Trophoblast cell (in vitro differentiated cells and primary cell): ENCODE measurements around the gene XPR1.

Experiments used
- DNase-seq, 2 donors: peaks; one replicate each; pipeline ENCODE4 v3.0.0-alpha.2; 2016
- H2AFZ ChIP-seq: 2 replicates; pipeline ENCODE4 v1.6.1; 2013; ENCODE audit warnings: low read length, moderate library complexity, mild to moderate bottlenecking; ENCODE audit not compliant: insufficient read depth, poor library complexity
- H2AK5ac ChIP-seq: 2 replicates; pipeline ENCODE4 v1.6.1; 2013; ENCODE audit warnings: mild to moderate bottlenecking, low read length
- H2BK120ac ChIP-seq: 2 replicates; pipeline ENCODE4 v1.6.1; 2013; ENCODE audit warnings: low read length, mild to moderate bottlenecking, moderate library complexity; ENCODE audit not compliant: insufficient read depth, poor library complexity
- H2BK12ac ChIP-seq: 2 replicates; pipeline ENCODE4 v1.6.1; 2013; ENCODE audit warnings: mild to moderate bottlenecking, low read length, moderate library complexity
- H2BK5ac ChIP-seq: 2 replicates; pipeline ENCODE4 v1.6.1; 2013; ENCODE audit warnings: low read length, low read depth, moderate library complexity, mild to moderate bottlenecking; ENCODE audit not compliant: poor library complexity
- H3K14ac ChIP-seq: 2 replicates; pipeline ENCODE4 v1.6.1; 2013; ENCODE audit warnings: mild to moderate bottlenecking, low read length
- H3K18ac ChIP-seq: 2 replicates; pipeline ENCODE4 v1.6.1; 2013; ENCODE audit warnings: mild to moderate bottlenecking, low read length
- H3K23ac ChIP-seq: 2 replicates; pipeline ENCODE4 v1.6.1; 2013; ENCODE audit warnings: low read length
- H3K27ac ChIP-seq: 2 replicates; pipeline ENCODE4 v1.5.1; 2013; ENCODE audit warnings: low read depth, mild to moderate bottlenecking, inconsistent platforms, low read length, moderate library complexity
- H3K27me3 ChIP-seq: 2 replicates; pipeline ENCODE4 v1.6.1; 2013; ENCODE audit warnings: inconsistent platforms, mild to moderate bottlenecking, low read length, moderate library complexity; ENCODE audit not compliant: insufficient read depth
- H3K36me3 ChIP-seq, 2 experiments: 1 replicate in 1 of 2; 2 replicates in 1 of 2; pipeline ENCODE4 v1.6.1; 2013; ENCODE audit warnings: low read length in 2 of 2, mild to moderate bottlenecking in 2 of 2, moderate library complexity in 1 of 2; ENCODE audit not compliant: insufficient read depth in 2 of 2, control insufficient read depth in 1 of 2
- H3K4ac ChIP-seq: 2 replicates; pipeline ENCODE4 v1.6.1; 2013; ENCODE audit warnings: low read depth, mild to moderate bottlenecking, low read length, moderate library complexity
- H3K4me1 ChIP-seq, 2 experiments: 1 replicate in 1 of 2; 2 replicates in 1 of 2; pipeline ENCODE4 v1.6.1; 2013; ENCODE audit warnings: low read length in 2 of 2, mild to moderate bottlenecking in 2 of 2, moderate library complexity in 1 of 2; ENCODE audit not compliant: insufficient read depth in 2 of 2, control insufficient read depth in 1 of 2
- H3K4me2 ChIP-seq: 2 replicates; pipeline ENCODE4 v1.6.1; 2013; ENCODE audit warnings: inconsistent platforms, mild to moderate bottlenecking, low read length, moderate library complexity
- H3K4me3 ChIP-seq: 2 replicates; pipeline ENCODE4 v1.5.1; 2013; ENCODE audit warnings: mild to moderate bottlenecking, low read depth, low read length, inconsistent platforms
- H3K79me1 ChIP-seq: one replicate; pipeline ENCODE4 v1.6.1; 2013; ENCODE audit warnings: low read length
- H3K79me2 ChIP-seq: 2 replicates; pipeline ENCODE4 v1.6.1; 2013; ENCODE audit warnings: low read length, mild to moderate bottlenecking; ENCODE audit not compliant: control insufficient read depth, insufficient read depth, poor library complexity
- H3K9ac ChIP-seq: 2 replicates; pipeline ENCODE4 v1.6.1; 2013; ENCODE audit warnings: mild to moderate bottlenecking, low read length
- H3K9me3 ChIP-seq: 2 replicates; pipeline ENCODE4 v1.6.1; 2013; ENCODE audit warnings: low read depth, mild to moderate bottlenecking, control low read depth, inconsistent platforms, low read length; ENCODE audit not compliant: insufficient read depth
- H4K12ac ChIP-seq: 2 replicates; pipeline ENCODE4 v1.6.1; 2013; ENCODE audit warnings: low read depth, mild to moderate bottlenecking, low read length, moderate library complexity
- H4K8ac ChIP-seq: 2 replicates; pipeline ENCODE4 v1.6.1; 2013; ENCODE audit warnings: low read depth, mild to moderate bottlenecking, low read length, moderate library complexity
- H4K91ac ChIP-seq: one replicate; pipeline ENCODE4 v1.6.1; 2013; ENCODE audit warnings: low read depth, mild to moderate bottlenecking, low read length, moderate library complexity
- WGBS: extraction: QIAGEN DNeasy Blood & Tissue Kit; methylation state at CpG from one replicate; pipeline ENCODE4 v1.1.7; 2013; ENCODE audit warnings: missing lambda C conversion rate; ENCODE audit not compliant: insufficient read length, insufficient coverage; ENCODE audit errors: extremely low coverage; 5-methylcytosine and 5-hydroxymethylcytosine counted together

Gene XPR1

DNA sequence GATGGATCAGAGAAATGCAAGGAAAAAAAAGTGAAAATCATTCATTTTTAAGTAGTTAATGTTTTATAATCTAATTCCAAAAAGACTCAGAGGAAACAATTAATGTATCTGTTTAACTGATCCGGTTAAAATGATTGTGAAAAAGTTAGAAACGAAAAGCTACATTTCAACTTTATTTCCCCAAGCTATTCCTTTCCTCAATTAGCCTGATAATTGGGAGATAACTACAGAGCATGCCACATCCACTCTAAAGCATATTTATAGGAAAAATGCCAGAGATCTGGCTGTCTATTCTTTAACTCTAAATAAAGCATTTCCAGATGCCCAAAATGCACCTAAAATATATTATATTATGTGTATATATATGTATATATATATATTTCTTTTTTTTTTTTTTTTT is 35.9 kb upstream of the XPR1 start:
- no peak overlapping the region for H2BK12ac ChIP-seq
- no peak overlapping the region for H3K4me3 ChIP-seq
- H3K27me3 ChIP-seq = no peaks in the 10 kb centered on the region
- H3K9me3 ChIP-seq = no peaks in the 10 kb centered on the region
- no CpG with 5 or more reads among the region's 2 CpGs for WGBS
- no peak overlapping the region for H3K4me2 ChIP-seq
- no peak overlapping the region for H4K12ac ChIP-seq
- H3K18ac ChIP-seq = no peak overlapping the region
- H3K36me3 ChIP-seq = no peaks in the 10 kb centered on the region
- no peak overlapping the region for H2AFZ ChIP-seq
- no peak overlapping the region for H2BK120ac ChIP-seq
- no peaks in the 10 kb centered on the region for H3K79me1 ChIP-seq
- no peak overlapping the region for H2BK5ac ChIP-seq
- no peak overlapping the region for H2AK5ac ChIP-seq
- H3K14ac ChIP-seq = no peak overlapping the region
- H3K23ac ChIP-seq = no peak overlapping the region
- no peak overlapping the region for H3K27ac ChIP-seq
- H3K4ac ChIP-seq = no peak overlapping the region
- H4K8ac ChIP-seq = no peak overlapping the region
- H4K91ac ChIP-seq = no peak overlapping the region
- no peak for DNase-seq
- H3K4me1 ChIP-seq = no peaks in the 10 kb centered on the region
- H3K9ac ChIP-seq = no peak overlapping the region
- no peaks in the 10 kb centered on the region for H3K79me2 ChIP-seq

DNA sequence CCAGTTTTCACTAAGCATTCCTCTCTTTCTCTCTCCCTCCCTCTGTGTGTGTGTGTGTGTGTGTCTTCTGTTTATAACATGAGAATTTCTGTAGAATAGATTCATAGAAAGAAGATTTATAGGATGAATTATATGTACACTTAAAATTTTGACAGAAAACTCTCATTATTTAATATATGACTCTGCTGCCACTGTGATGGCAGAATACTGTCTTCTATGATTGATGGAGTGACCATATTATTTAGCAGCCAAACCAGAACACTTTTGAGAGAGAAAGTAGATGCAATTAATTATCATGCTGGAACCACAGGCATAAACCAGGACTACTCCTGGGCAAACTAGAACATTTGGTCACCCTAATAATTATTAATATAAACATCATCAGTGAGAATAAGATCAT is 34.3 kb upstream of the XPR1 start:
- Histone ChIP-seq H3K14ac (no peak overlapping the region), H4K8ac (no peak overlapping the region), H3K27ac (no peak overlapping the region), H3K4me1 (no peaks in the 10 kb centered on the region), H3K23ac (no peak overlapping the region), H2BK120ac (no peak overlapping the region), H2BK5ac (no peak overlapping the region), H2AK5ac (no peak overlapping the region), H3K9me3 (no peaks in the 10 kb centered on the region), H3K36me3 (no peaks in the 10 kb centered on the region), H3K4me3 (no peak overlapping the region), H3K18ac (no peak overlapping the region), H3K9ac (no peak overlapping the region), H3K79me2 (no peaks in the 10 kb centered on the region), H3K79me1 (no peaks in the 10 kb centered on the region), H4K91ac (no peak overlapping the region), H2BK12ac (no peak overlapping the region), H3K4ac (no peak overlapping the region), H3K4me2 (no peak overlapping the region), H4K12ac (no peak overlapping the region), H3K27me3 (no peaks in the 10 kb centered on the region), H2AFZ (no peak overlapping the region)
- DNase-seq = no peak

DNA sequence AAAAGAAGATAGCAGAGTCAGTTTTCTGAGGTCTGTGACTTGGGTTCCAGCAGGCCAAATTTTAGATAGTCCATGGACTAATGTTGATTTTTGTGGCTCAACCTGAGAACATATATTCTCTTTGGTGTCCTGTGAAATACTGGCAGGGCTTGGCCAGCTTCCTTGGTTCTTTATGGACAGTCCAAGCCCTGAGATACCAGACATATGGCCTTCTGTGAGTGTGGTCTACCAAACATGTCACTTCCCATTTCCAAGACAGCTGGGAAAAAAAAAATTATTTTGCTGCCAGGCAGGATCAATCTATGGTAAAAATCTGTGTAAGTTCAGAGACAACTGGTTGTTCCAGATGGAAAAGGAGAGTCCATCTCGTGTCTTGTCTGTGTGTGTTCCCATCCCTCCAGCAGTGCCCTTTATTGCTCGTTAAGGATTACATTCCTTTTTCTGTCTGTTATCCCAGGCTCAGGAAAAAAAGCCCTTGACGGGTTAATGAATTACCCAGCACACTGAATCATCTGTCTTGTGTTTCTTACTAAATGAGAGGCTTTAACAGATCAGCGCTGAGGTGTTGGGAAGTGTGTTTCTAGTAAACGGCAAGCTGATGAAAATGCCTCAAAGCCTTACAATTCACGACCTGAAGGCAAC is 33.4 kb upstream of the XPR1 start:
- no peak overlapping the region for H4K91ac ChIP-seq
- no peak overlapping the region for H3K9ac ChIP-seq
- no peak overlapping the region for H4K8ac ChIP-seq
- no peak overlapping the region for H3K4me3 ChIP-seq
- H3K79me2 ChIP-seq = no peaks in the 10 kb centered on the region
- no peak overlapping the region for H3K27ac ChIP-seq
- H3K18ac ChIP-seq = no peak overlapping the region
- H3K4ac ChIP-seq = no peak overlapping the region
- H3K27me3 ChIP-seq = no peaks in the 10 kb centered on the region
- no peak overlapping the region for H3K4me2 ChIP-seq
- no CpG with 5 or more reads among the region's 6 CpGs for WGBS
- H2BK12ac ChIP-seq = no peak overlapping the region
- H3K79me1 ChIP-seq = no peaks in the 10 kb centered on the region
- H2AK5ac ChIP-seq = no peak overlapping the region
- no peak overlapping the region for H2AFZ ChIP-seq
- no peak overlapping the region for H4K12ac ChIP-seq
- H3K9me3 ChIP-seq = no peaks in the 10 kb centered on the region
- H3K14ac ChIP-seq = no peak overlapping the region
- H2BK5ac ChIP-seq = no peak overlapping the region
- no peak overlapping the region for H3K23ac ChIP-seq
- H2BK120ac ChIP-seq = no peak overlapping the region
- DNase-seq = no peak
- no peaks in the 10 kb centered on the region for H3K36me3 ChIP-seq
- no peaks in the 10 kb centered on the region for H3K4me1 ChIP-seq

DNA sequence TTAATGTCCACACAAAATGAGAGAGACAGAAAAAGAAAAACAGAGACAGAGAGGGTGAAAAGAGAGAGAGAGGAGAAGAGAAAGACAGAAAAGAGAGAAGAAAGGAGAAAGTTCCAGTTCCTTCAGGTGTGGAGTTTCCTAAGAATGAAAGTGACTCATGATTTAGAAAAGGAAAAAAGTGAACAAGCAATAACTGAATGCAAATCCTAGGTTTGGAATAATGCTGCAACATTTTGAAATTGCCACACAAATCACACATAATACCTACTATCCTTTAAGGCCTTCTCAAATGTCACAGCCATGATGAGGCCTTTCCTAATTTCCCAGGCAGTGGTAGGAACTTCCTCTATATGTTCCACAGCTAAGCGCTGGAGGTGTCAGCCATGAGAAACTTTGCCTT is 31.5 kb upstream of the XPR1 start:
- H2AFZ ChIP-seq = no peak overlapping the region
- no peak overlapping the region for H3K4ac ChIP-seq
- H2BK5ac ChIP-seq = no peak overlapping the region
- no peak overlapping the region for H2AK5ac ChIP-seq
- no peak overlapping the region for H3K14ac ChIP-seq
- no peaks in the 10 kb centered on the region for H3K79me1 ChIP-seq
- no peak overlapping the region for H4K91ac ChIP-seq
- no peak overlapping the region for H2BK120ac ChIP-seq
- H3K27ac ChIP-seq = no peak overlapping the region
- no peaks in the 10 kb centered on the region for H3K9me3 ChIP-seq
- no peak overlapping the region for H3K4me2 ChIP-seq
- no peak overlapping the region for H2BK12ac ChIP-seq
- no peaks in the 10 kb centered on the region for H3K79me2 ChIP-seq
- no peak overlapping the region for H3K4me3 ChIP-seq
- no peaks in the 10 kb centered on the region for H3K4me1 ChIP-seq
- H4K12ac ChIP-seq = no peak overlapping the region
- H3K9ac ChIP-seq = no peak overlapping the region
- no CpG with 5 or more reads among the region's 1 CpG for whole genome bisulfite sequencing
- no peak overlapping the region for H3K18ac ChIP-seq
- H3K36me3 ChIP-seq = no peaks in the 10 kb centered on the region
- no peak overlapping the region for H3K23ac ChIP-seq
- no peaks in the 10 kb centered on the region for H3K27me3 ChIP-seq
- no peak for DNase-seq
- no peak overlapping the region for H4K8ac ChIP-seq
